Gastrocnemius medialis (tissue), 4 donors: ENCODE results near the gene PAX8. TPM values are rescaled to one million over a fixed set of nuclear protein-coding genes. Genes with fewer than 3 reads are reported as not detected.

Experiments
- ATAC-seq, 2 donors: fragments of 150-250 bp; one replicate each; pipeline ENCODE4 v1.9.1; 2016
- DNase-seq, 2 donors: peaks; one replicate each; pipeline ENCODE4 v3.0.0-alpha.2; 2019
- H3K27ac ChIP-seq, 4 donors: fragments of 200-600 bp; sonication (generic); 1 replicate in 1 of 4; 2 replicates in 3 of 4; pipeline ENCODE4 v1.5.1; 2016 to 2018; ENCODE audit warnings: mild to moderate bottlenecking in 2 of 4, moderate library complexity in 1 of 4
- H3K27me3 ChIP-seq, 3 donors: fragments of 200-600 bp; sonication (generic) in 2 of 3; 1 replicate in 1 of 3; 2 replicates in 2 of 3; pipeline versions ENCODE4 v1.5.1 to v1.6.0; 2016 to 2019; ENCODE audit warnings: mild to moderate bottlenecking in 1 of 3, moderate library complexity in 1 of 3
- H3K36me3 ChIP-seq, 2 donors: fragments of 200-600 bp; sonication (generic) in 1 of 2; one replicate each; pipeline ENCODE4 v1.5.1; 2017 to 2018
- H3K4me1 ChIP-seq, 2 donors: fragments of 200-600 bp; sonication (generic) in 1 of 2; one replicate each; pipeline ENCODE4 v1.5.1; 2016 to 2017; ENCODE audit warnings: mild to moderate bottlenecking in 2 of 2
- H3K4me3 ChIP-seq, 4 donors: fragments of 200-600 bp; sonication (generic) in 3 of 4; 1 replicate in 1 of 4; 2 replicates in 3 of 4; pipeline ENCODE4 v1.5.1; 2016 to 2019; ENCODE audit warnings: mild to moderate bottlenecking in 2 of 4
- H3K9me3 ChIP-seq, 3 donors: fragments of 200-600 bp; sonication (generic) in 2 of 3; 1 replicate in 1 of 3; 2 replicates in 2 of 3; pipeline ENCODE4 v1.5.1; 2016 to 2019
- CTCF ChIP-seq, 5 experiments: fragments of 450-650 bp in 3 of 5; fragments of 200-600 bp in 2 of 5; sonication (generic) in 2 of 5; IDR thresholded peaks in 4 of 5; conservative IDR thresholded peaks in 1 of 5; 1 replicate in 4 of 5; 2 replicates in 1 of 5; pipeline ENCODE4 v1.5.1; 2016 to 2019; ENCODE audit warnings: antibody characterized with exemption in 5 of 5, mild to moderate bottlenecking in 3 of 5, moderate library complexity in 3 of 5
- POLR2A ChIP-seq, 2 donors: fragments of 450-650 bp; IDR thresholded peaks; one replicate each; pipeline ENCODE4 v1.6.1; 2017; ENCODE audit warnings: antibody characterized with exemption in 2 of 2, mild to moderate bottlenecking in 2 of 2, moderate library complexity in 2 of 2
- in situ Hi-C, 4 donors: fragments of 200-750 bp; cut with MboI; loops; one replicate each; pipeline versions ENCODE4 v1.15.0 to v1.8.0; 2017; ENCODE audit warnings: low sequenced_read_pairs in 4 of 4
- intact Hi-C: fragments of 100-400 bp; cut with DNase I; formaldehyde crosslinking; loops from one replicate; pipeline ENCODE4 v1.15.1; 2023; ENCODE audit warnings: low total_unique reads
- total RNA-seq, 4 donors: library from RNA; depleted of rRNA; stranded (reverse); fragments of >200 nt; gene quantifications; one replicate each; pipeline versions ENCODE4 v1.1.0 to v1.2.3, GENCODE V29; 2016

Gene PAX8
- total RNA-seq, 4 donors from 2014 or later, result 0.27 to 8.7 (median 2.1) TPM

GRCh38 chr2:113202305-113203216 is 76.2 kb downstream of the PAX8 start:
- H3K4me3 ChIP-seq, result no peak overlapping the region
- in situ Hi-C loops, result no loop called here
- no peaks in the 10 kb centered on the region for H3K27me3 ChIP-seq
- H3K4me1 ChIP-seq, result peaks cover 0 to 3% of the 10 kb centered on the region in 2 donors
- no peaks in the 10 kb centered on the region for H3K36me3 ChIP-seq
- ATAC-seq (no peak), DNase-seq (no peak)
- intact Hi-C loops, result loop anchor here (5.0 to 10.0 kb wide), 2 partner anchors 45 to 82 kb away; no protein-coding TSS in a partner anchor
- no peak for TF ChIP-seq CTCF (IDR thresholded peaks at IDR 0.05 in 4 of 5, conservative IDR thresholded peaks at IDR 0.05 in 1 of 5)
- TF ChIP-seq POLR2A (IDR thresholded peaks at IDR 0.05), result no peak
- no peaks in the 10 kb centered on the region for H3K9me3 ChIP-seq
- no peak overlapping the region for H3K27ac ChIP-seq

- Histone ChIP-seq H3K27ac (no peak overlapping the region), H3K9me3 (no peaks in the 10 kb centered on the region), H3K27me3 (no peaks in the 10 kb centered on the region), H3K4me3 (no peak overlapping the region), H3K36me3 (no peaks in the 10 kb centered on the region), H3K4me1 (peaks cover 0 to 3% of the 10 kb centered on the region in 2 donors)
- in situ Hi-C loops, result no loop called here
- intact Hi-C loops, result loop anchor here (5.0 to 10.0 kb wide), 2 partner anchors 46 to 83 kb away; no protein-coding TSS in a partner anchor
- ATAC-seq (no peak), DNase-seq (no peak)
- no peak for TF ChIP-seq POLR2A (IDR thresholded peaks at IDR 0.05)
- TF ChIP-seq CTCF (IDR thresholded peaks at IDR 0.05 in 4 of 5, conservative IDR thresholded peaks at IDR 0.05 in 1 of 5), result no peak
Measured at GRCh38 chr2:113201496-113202304, 77.0 kb downstream of the PAX8 start.

- no peaks in the 10 kb centered on the region for H3K36me3 ChIP-seq
- no peaks in the 10 kb centered on the region for H3K27me3 ChIP-seq
- no peak for TF ChIP-seq CTCF (IDR thresholded peaks at IDR 0.05 in 4 of 5, conservative IDR thresholded peaks at IDR 0.05 in 1 of 5)
- no peak for TF ChIP-seq POLR2A (IDR thresholded peaks at IDR 0.05)
- ATAC-seq (no peak), DNase-seq (no peak)
- in situ Hi-C loops, result no loop called here
- no peak overlapping the region for H3K4me3 ChIP-seq
- no peak overlapping the region for H3K27ac ChIP-seq
- H3K9me3 ChIP-seq, result no peaks in the 10 kb centered on the region
- peaks cover 0 to 3% of the 10 kb centered on the region in 2 donors for H3K4me1 ChIP-seq
- intact Hi-C loops, result loop anchor here (5.0 to 10.0 kb wide), 2 partner anchors 46 to 84 kb away; no protein-coding TSS in a partner anchor
Measured at GRCh38 chr2:113200736-113201490, 77.8 kb downstream of the PAX8 start.

DNA sequence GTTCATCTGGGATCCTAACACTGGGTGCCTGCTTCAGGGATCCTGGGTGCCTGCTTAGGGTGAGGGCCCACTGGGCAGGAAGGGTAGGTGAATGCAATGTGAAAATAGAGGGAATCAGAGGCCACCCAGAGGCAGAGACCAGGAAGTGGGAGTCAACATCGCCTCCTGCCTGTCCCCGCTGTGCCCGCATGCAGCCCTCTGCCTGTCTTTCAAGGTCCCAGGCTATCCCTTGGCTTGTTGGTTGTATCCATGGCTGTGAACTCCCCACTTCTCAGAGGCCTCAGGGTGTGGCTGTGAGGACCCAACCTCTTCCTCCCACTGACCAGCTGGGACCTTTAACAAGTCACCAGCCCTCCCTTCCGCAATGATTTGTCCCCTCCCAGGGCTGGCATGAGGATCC is 78.5 kb downstream of the PAX8 start:
- Histone ChIP-seq H3K4me1 (peaks cover 0 to 3% of the 10 kb centered on the region in 2 donors), H3K27ac (no peak overlapping the region), H3K36me3 (no peaks in the 10 kb centered on the region), H3K4me3 (no peak overlapping the region), H3K9me3 (no peaks in the 10 kb centered on the region), H3K27me3 (no peaks in the 10 kb centered on the region)
- no peak for ATAC-seq
- no peak for DNase-seq
- no peak for TF ChIP-seq CTCF (IDR thresholded peaks at IDR 0.05 in 4 of 5, conservative IDR thresholded peaks at IDR 0.05 in 1 of 5)
- TF ChIP-seq POLR2A (IDR thresholded peaks at IDR 0.05), result no peak
- in situ Hi-C loops, result no loop called here
- intact Hi-C loops, result loop anchor here (5.0 to 10.0 kb wide), 2 partner anchors 47 to 85 kb away; no protein-coding TSS in a partner anchor
